Activated T-cell treated with anti-CD3 and anti-CD28 coated beads for 48 hours (primary cell): ENCODE measurements around the gene ALLC.
"Not testable (repeated sequence)": the region's sequence is repeated elsewhere in the genome, so short reads cannot be mapped to it uniquely, and the experiment has no call there.

Experiments
- DNase-seq: peaks from one replicate; pipeline ENCODE4 v3.0.0-alpha.2; 2020; ENCODE audit warnings: low read depth

The ALLC gene

DNA sequence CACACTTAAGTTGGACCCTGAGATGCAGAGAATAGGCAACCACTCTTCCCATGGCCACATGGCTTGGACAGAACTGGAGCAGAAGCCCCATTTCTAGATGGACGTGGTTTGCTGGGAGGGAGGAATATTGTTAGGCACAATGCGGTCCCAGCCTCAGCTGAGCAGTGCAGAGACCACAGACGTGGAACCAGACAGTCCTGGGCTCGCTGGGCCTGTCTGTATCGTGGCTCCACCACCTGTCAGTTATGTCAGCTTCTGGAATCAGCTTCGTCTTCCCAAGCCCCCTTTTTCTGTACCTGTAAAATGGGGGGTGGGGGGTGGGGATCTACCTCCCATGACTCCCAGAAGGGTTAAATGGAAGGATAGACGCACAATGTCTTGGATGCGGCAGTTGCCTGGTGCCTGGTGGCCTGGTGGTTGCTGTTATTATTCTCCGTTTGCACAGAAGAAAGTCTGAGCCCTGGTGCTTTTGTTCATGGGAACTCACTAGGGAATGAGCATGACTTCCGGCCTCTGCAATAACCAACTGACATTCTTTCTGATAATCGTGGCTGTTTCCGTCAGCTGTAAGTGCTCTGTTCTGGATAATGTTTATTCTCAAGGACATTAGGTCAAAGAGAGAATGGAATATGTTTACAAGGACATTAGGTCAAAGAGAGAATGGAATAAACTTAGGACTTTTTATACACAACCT is 31.7 kb upstream of the ALLC start:
- DNase-seq = no peak

DNA sequence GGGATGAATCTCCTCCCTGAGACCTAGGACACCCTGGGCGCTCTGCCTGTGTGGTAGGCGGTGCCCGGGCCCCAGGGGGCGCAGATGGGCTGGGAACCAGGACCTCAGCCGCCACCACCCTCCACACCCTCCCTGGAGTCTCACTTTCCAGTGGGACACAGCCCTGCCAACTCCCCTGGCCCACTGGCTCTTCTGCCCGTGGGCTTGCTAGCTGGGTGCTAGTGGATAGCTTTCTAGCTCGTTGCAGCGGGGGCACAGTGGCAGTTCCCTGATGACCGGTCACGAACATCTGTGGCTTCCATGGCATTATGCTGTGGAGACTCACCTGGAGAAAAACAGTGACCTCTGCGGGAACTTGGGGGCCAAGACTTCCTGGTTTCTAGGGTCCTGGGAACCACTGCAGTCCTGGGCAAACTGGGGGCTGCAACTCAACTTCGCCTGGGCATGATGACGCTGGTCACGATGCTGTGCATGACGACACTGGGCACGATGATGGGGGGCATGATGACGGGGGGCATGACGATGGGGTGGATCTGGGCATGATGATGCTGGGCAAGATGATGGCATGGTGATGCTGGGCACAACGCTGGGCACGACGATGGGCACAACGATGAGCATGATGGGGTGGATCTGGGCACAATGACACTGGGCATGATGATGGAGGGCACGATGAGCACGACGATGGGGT is 31.0 kb upstream of the ALLC start:
- no peak for DNase-seq

DNA sequence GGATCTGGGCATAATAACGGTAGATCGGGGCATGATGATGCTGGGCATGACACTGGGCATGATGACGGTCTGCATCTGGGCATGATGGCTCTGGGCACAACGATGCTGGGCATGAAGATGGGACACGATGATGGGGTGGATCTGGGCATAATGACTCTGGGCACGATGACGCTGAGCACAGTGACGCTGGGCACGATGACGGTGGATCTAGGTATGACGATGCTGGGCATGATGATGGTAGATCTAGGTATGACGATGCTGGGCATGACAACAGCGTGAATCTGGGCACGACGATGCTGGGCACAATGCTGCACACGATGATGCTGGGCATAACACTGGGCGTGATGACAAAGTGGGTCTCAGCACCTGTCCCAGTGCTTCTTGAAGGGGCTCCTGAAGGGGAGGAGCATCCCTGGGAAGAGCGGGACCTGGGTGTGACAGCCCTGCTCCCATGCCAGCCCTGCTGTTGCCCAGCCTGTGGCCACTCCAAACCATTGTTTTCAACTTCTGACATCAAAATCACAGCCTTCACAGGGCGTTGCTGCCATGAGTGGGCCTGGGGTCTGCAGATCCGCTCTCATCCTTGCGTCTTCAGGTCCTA is 30.4 kb upstream of the ALLC start:
- DNase-seq = no peak

DNA sequence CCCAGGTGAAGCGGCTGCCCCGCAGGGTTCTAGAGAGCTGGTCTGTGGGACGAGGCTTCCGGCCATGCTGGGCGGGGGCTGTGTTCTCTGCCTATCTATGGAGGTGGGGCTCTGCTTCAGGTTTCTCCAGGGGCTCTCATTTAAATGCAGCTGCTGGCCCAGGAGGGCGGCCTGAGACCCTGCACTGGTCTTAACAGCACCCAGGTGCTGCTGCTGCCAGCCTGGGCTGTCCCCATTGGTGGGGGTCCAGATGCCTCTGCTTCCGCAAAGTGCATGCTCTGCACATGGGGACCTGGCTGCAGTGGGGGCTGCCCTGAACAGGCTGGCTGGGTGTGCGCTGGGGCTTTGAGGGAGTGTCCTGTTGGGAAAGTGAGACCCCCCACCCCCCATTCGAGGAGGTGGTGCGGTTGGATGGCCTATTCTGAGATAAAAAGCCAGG is 29.7 kb upstream of the ALLC start:
- no peak for DNase-seq

DNA sequence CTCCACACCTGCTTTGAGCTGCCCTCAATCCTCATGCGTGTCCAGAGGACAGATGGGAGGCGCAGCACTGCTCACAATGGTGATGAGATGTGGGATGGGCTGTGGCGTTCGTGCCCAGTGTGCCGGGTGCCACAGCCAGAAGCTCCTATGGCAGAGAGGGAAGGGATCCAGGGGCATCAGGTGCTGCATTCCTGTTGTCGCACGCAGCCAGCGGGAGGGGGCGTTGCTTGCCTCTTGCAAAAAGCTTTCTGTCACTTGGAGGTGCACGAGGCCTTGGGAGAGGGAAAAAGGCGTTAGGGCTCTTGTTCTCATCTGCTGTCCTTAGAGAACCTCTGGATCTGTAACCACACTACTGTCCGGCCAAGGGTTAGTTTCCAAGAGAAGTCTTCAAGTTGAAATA is 29.2 kb upstream of the ALLC start:
- no peak for DNase-seq

DNA sequence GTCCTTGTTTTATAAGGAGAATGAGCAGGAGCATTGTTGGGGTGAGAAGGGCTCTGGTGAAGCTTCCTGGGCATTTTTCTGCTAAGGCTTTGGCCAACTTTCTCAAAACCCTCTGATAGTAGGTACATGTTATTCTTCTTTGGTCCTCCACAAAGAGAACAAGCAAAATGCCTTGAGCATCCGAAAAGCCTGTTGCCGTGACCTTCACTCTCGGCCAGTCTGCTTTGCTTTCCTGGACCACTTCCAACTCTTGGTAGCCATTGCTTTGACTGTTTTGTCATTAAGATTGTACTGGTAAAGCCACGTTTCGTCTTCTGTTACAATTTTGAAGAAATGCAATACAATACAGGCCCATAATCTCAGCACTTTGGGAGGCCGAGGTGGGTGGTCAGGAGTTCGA is 27.4 kb upstream of the ALLC start:
- DNase-seq = no peak

DNA sequence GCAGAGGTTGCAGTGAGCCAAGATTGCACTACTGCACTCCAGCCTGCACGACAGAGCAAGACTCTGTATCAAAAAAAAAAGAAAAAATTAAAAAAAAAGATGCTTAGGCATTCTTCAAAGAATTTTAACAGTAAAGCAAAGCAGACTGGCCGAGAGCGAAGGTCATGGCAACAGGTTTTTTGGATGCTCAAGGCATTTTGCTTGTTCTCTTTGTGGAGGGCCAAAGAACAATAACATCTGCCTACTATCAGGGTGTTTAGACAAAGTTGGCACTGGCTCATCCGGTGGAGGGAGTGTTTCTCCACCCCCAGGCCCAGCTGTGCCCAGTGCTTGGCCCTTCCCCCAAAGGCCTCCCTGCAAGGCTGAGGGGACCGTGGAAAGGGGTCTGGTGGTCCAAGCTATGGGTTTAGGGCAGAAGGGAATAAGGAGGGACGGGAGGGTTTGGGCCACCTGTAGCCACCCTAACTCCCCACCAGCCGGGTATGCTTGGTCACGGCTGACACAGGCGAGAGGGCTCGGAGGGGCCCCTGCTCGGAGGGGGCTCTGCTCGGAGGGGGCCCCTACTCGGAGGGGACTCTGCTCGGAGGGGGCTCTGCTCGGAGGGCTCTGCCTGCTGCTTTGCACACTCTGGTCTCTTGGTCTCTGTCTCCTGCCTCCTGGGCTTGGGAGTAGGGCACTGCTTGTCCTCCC is 26.7 kb upstream of the ALLC start:
- DNase-seq = no peak

DNA sequence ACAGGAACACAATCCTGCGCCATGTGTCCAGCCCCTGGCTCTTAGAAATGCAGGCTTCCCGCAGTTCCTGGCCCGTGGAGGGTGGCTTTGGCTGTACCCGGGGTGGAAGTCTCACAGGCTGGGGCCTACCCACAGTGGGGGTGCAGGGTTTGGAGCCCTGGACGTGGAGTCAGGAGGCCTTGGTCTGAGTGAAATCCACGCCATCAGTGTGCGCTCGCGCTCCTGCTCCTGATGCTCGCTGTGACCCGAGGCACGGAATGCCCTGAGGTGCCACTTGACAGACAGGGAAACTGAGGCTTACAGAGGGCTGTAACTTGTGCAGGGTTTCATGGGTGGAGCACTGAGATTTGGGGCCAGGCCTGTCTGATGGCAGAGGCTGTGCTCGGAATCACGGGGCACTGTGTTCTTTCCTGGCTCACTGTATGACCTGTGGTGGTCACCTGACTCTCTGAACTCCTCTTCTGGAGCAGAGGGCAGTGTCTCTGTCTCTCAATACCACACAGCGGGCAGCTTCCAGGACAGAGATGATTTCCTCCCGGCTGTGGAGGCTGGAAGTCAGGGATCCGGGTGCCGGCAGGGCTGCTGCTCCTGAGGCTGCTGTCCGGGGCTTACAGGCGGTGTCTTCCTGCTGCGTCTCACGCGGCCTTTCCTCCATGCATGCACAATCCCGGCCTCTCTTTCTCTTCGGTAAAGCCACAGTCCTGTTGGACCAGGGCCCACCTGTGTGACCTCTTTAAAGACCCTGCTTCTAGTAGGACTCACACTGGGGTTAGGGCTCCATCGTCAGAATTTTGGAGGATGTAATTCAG is 25.9 kb upstream of the ALLC start:
- DNase-seq = no peak

DNA sequence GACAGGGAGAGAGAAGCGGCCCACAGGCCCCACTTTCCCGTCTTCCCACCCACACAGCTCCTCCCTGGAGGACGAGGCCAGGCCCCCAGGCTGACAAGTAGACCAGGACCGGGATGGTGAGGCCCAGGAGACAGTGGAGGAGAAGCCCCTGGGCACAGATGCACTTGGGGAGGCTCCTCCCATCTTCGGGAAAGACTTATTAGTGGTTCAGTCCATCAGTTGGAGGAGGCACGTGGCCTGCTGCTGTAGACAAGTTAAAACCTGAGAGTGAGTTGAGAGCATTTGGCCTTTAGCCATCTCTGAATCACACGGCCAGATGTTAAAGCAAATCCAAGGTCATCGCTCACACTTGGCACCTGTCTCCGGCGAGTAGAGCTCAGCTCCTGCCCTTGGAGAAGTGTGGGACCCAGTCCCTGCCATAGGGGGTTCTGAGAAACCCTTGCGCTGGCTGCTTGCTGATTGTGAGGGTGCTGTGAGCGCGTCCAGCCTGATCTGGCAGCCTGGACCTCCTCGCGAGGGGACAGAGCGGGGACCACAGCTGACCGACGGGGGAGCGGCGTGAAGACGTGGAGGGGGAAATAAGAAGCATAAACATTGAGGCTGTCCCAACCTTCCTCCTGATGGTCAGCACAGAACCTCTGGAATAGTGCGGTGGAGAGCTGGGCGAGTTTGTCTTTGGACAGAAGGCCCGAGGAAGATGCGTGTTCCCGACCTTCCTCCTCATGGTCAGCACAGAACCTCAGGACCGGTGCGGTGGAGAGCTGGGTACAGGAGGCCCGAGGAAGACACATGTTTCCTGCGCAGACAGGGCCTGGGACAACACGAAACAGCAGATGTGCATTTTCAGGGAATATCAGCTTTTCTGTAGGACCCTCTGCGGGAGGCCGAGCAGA is 24.7 kb upstream of the ALLC start:
- no peak for DNase-seq

DNA sequence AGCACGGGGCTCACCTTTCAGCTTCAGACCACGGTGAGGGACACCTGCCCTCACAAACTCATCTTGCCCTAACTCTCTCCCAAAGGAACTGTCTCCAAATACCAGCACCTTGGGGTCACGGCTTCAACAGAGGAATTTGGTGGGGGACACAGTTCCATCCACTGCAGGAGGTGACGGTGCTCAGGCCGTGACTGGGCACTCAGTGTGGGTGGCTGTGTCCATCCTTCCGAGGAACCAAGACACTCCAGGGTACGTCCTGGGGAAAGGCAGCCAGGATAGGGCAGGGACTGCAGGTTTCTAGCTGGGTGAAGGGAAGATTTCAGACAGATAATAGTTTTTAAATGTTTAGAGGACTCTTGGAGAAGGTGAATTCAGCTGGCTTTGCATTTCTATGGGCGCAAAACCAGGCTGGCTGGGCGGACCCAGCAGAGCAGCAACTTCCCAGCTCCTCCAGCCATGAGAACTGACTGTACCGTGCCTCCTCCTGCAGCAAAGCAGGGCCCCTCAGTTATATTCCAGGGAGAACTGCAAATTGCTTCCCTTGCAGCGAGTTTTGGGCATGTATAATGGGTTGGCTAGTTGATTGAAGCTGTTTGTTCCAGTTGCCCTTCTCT is 23.9 kb upstream of the ALLC start:
- no peak for DNase-seq

DNA sequence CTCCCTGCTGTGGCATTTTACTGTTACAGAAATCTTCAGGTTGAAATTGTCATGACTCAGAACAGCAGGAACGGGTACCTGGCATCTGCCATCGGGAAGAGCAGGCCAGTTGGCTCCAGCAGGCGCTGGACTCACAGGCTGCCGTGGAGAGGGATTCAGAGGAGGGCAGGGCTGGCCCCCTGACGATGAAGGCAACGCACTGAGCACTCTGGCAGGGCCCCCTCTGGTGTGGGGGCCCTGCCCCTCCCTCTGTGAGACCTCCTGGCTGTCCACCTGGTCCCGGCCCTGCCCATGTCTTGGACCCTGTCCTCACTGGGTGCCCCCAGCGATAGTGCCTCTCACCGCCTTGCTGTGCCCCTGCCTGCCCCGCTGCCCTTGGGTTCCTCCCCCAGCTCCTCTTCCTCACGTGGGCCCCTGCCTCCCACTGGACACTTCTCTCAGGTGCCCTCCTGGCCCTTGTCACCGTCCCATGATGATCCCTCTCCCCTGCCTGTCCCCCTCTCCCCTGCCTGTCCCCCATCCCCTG is 23.3 kb upstream of the ALLC start:
- DNase-seq = no peak

DNA sequence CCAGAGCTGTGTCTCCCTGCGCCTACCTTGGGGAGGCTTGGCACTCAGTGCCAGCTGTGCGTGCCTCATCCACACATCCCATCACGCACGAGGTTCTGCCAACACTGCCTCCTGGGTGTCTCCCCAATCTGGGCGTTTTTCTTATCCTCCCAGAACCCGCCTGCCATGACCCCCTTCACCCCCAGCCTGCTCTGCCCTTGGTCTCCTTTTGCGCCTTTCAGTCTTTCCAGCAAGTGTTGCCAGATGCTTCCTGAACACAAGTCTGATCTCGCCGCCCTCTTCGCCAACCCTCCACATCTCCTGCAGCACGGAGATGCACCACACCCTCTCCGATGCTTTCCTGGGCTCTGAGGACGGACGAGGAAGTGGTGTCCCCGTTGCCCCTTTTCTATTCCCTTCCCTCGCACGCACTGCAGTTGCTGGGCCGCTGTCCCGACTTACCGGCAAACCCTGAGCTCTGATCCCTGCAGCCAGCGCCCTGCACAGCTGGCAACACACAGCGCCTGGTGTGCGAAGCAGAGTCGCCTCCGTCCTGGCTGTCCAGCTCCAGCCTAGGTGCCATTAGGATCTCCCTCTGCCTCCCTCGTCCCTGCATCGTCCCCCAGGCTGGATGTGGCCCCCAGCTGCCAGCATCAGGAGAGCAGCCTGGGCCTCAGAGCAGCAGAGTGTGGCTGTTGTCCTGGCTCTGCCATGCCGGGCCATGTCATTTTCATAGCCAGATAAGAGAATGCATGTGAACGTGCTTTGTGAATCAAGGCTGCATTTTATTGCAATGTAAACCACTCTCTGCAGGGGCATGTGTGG is 22.6 kb upstream of the ALLC start:
- no peak for DNase-seq

DNA sequence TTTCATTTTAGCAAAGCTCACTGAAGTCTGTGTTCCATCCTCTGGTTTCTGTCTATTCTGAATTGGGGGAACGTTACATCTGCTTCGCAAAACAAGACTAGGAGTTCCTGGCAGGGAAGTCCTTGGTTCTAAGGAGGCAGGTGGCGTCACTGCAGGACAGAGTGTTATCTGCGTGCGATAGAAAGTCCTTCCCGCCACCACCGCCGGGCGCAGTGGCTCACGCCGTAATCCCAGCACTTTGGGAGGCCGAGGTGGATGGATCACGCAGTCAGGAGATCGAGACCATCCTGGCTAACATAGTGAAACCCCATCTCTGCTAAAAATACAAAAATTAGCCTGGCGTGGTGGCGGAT is 22.0 kb upstream of the ALLC start:
- DNase-seq = not testable (repeated sequence)

DNA sequence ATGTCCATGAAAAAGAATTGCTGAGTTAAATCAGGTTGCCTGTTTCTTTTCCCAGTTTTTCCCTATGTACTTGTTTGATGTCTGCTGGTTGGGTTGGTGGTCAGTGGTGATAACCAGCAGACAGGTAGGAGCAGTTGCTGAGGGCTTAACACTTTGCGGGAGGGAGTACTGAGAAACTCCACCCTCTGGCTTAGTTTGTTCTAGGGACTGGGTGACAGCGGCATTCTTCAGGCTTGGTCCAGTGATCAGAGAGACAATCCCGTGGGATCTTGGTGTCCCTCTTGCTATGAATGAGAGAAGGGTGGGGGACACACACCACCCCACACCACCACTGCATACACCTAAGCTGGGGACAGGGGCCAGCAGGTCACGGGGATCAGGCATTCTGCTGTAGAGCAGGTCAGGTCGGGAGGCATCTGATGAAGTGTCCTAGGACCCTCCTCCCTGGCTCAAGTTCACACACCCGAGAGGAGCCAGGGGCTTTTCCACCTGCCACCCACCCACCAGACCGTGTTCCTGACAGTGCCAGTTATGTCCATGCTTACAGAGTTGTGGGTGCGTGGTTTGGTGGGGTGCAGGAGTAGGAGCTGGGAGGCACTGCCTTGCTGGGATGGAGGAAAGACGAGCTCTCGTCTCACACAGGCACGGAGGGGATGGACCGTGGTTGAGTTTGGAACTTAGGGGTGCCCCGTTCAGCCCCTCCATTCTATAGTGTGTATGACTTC is 21.3 kb upstream of the ALLC start:
- no peak for DNase-seq

DNA sequence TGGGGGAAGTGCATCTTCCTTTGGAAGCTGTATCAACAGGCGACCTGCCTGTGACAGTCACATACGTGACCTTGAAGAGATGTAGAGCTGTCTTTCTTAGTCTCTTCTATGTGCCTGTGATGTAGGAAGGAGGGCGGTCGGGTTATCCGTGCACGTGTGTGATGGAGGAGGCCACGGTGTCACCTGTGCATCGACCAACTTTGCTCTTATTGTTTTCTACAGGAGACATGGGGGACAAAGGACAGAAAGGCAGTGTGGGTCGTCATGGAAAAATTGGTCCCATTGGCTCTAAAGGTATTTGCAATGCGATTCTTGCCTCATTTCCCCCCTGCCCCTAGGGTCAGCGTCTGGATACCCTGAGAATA is 20.7 kb upstream of the ALLC start:
- no peak for DNase-seq

DNA sequence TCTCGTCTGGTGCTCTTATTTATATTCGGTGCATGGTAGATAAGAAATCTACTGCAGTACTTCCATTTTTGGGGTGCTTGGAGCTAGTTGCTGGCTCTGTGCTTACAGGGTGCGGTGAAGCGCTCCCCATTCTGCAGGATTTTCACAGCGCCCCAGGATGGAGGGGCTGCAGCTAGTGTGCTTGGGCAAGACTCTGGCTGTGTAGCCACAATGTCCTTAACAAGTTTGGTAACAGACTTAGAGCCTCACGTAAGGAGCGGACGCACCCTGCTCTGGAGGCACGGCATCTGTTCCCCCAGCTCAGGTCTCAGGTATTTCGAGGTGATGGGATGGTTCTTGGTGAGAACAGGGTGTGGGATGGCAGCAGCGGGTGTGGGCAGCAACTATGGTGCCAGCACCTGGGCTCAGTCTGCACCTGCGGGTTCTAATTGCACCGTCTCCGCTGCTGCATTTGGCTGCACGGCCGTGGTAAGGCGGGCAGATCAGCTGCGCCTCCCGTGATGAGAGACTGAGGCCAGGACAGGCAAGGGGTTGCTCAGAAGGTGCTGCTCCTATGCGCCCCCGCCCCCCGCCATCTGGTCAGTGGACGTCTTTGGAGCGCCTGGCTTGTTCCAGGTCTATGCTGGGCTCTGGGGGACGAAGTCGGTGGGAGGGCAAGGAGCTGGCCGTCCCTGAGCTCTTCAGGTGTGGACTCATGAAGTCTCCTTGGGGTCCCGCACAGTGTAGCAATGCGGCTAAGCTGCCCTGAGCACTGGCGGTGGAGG is 20.1 kb upstream of the ALLC start:
- no peak for DNase-seq

DNA sequence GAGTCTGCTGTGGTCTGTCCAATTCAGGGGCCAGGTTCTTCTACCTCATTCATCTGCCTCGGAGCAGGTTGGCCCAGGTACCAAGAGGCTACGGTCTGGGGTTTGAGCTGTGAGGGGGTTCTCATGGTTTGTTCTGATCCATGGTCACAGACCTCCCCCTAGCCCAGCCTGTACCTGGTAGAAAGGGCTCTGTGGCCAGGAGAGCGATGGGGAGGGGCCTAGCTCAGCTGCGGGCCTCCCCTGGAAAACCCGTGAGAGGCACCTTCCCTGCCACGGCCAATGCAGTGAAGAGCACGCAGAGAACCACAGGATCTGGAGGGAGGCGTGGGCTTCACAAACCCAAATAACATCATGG is 19.6 kb upstream of the ALLC start:
- DNase-seq = no peak

DNA sequence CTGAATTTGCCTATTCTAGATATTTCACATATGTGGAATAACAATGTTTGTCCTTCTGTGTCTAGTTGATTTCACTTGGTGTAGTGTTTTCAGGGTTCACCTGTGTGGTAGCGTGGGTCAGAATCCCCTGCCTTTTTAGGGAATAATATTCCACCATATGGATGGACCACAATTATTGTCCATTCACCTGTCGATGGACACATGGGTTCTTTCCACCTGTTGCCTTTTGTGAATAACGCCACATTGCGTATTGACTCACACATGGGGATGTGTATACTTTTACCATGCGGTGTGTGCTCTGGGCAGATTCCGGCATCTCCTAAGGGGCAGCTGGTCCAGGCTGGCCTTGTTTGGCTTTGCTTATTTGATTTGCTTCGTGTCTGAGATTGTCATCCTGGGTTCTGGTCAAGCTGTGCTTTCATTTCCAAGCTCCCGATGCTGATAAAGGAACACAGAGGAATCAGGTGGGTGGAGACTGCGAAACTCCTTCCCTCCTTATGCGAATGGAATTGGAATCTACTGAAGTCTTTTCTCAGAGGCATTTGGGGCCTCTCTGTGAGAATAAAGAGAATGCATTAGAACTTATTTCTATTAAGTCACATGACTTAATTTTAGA is 18.9 kb upstream of the ALLC start:
- DNase-seq = no peak
